Measurements from ENCODE around the gene AP3S1. TPM values are rescaled to one million over a fixed set of nuclear protein-coding genes. Genes with fewer than 3 reads are reported as not detected.
"Not testable (repeated sequence)": the region's sequence is repeated elsewhere in the genome, so short reads cannot be mapped to it uniquely, and the experiment has no call there.

The AP3S1 gene
- total RNA-seq, 2 donors from 2014 or later, result 64.3 to 76.8 TPM

DNA sequence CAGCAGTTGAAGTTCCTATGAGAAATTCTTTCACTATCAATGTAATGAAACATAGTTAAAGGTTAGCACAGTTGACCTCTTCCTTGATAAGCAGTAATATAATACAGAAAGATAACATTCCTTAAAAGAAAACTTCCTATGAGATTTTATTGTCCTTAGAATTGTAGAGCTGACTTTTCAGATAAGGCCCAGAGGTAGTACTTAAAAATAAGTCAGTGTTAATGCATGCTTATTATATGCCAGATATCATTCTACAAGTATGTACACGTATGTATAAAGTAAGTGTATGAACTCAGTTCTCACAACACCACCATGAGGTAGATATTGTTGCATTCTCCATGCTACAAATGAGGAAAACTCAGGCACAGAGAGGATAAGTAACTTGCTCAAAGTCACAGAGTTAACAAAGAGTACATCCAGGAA, 15.3 kb downstream of the AP3S1 start:
- ATAC-seq, result no peak
- DNase-seq, result no peak
- intact Hi-C loops (cut with DNase I), result no loop called here

DNA sequence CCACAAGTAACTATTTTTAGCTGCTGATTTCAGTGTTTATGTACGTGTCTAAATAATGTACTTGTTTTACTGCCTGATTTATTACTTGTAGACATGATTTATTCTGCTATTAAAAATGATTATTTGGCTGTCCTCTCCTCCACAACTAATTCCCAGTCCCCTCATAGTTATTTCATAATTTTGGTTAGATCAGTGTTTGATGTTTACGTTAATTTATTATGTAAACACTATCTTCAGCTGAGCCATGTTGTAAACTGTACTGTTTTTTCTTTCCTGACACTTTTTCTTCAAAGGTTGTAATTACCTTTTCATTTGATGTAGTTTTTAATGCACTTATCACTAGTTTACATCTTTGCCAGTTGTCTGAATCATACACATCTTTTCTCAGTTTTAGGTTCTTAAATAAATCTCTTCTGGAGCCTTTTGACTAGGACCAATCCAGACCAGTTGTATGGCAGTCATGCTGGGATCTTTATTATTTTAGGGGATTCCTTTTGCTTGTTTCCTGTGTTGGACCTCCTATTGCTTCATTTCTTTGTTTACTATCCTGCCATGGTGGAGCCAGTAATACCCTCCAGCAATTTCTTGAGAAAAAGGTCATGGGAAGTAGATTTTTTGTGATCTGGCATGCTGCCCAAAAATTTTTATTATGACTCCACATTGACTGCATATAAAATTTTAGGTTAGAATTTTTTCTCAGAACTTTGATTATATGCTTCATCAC, 16.1 kb downstream of the AP3S1 start:
- ATAC-seq, result no peak
- intact Hi-C loops (cut with DNase I), result no loop called here
- no peak for DNase-seq

DNA sequence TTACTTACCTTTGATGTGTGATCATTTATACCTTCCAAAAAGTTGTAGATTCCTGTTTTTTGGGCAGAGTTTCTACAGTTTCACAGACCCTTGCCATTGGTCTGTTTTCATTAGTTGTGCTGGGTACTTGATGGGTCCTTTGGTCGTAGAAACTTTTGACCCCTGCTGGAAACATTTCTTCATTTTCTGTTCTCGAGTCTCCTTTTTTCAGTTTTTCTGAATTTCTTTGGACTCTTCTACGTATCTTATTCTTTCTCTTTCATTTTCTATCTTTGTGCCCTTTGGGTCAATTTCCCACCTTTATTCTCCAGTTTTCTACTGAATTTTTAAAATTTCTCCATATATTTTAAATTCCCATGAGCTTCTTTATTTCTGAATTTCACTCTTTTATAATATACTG, 16.7 kb downstream of the AP3S1 start:
- DNase-seq, result no peak
- intact Hi-C loops (cut with DNase I), result no loop called here
- ATAC-seq, result no peak

- intact Hi-C loops (cut with DNase I), result no loop called here
- DNase-seq, result no peak
- ATAC-seq, result no peak
These were observed 17.6 kb downstream of the AP3S1 start for GRCh38 chr5:115859378-115859777.

DNA sequence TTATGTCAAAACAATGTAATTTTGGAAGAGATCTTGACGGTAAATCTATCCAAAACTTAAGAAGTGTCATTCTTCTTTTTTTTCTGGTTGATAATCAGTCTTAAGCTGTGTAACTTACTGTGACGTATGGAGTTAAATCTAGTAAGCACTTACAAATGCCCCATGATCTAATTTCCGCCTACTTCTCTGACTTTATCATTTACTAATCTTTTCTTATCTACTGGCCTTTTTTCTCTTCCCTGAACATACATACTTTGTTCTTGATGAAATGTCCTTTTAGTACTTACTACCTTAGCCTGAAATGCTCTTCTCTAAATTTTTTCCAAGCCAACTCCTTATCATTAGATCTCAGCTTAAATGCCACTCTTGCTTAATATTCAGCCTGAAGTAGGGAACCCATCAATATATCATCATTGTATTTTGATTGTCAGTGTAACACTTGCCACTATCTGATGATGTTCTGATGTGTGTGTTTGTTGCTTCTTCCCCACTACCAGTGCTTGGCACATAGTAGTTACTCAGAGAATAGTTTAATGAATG, 27.6 kb downstream of the AP3S1 start:
- intact Hi-C loops (cut with DNase I), result no loop called here
- DNase-seq, result no peak
- ATAC-seq, result no peak

GRCh38 chr5:115872447-115872846, 30.7 kb downstream of the AP3S1 start:
- DNase-seq, result no peak
- intact Hi-C loops (cut with DNase I), result no loop called here
- no peak for ATAC-seq

- intact Hi-C loops (cut with DNase I), result no loop called here
- ATAC-seq (no peak), DNase-seq (no peak)
These were observed 31.7 kb downstream of the AP3S1 start for GRCh38 chr5:115873392-115873791.

- ATAC-seq, result peak in 1 of 2 donors; percentile 27
- intact Hi-C loops (cut with DNase I), result no loop called here
These were observed 33.7 kb downstream of the AP3S1 start for GRCh38 chr5:115875447-115875846.

DNA sequence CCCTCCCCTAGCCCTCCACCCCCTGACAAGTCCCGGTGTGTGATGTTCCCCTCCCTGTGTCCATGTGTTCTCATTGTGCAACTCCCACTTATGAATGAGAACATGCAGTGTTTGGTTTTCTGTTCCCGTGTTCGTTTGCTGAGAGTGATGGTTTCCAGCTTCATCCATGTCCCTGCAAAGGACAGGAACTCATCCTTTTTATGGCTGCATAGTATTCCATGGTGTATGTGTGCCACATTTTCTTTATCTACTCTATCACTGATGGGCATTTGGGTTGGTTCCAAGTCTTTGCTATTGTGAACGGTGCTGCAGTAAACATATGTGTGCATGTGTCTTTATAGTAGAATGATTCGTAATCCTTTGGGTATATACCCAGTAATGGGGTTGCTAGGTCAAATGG, 35.6 kb downstream of the AP3S1 start:
- intact Hi-C loops (cut with DNase I); ATAC-seq; DNase-seq: not testable (repeated sequence)

More at GRCh38 chr5:115875447-115875846, 33.7 kb downstream of the AP3S1 start:
- DNase-seq, result no peak

DNA sequence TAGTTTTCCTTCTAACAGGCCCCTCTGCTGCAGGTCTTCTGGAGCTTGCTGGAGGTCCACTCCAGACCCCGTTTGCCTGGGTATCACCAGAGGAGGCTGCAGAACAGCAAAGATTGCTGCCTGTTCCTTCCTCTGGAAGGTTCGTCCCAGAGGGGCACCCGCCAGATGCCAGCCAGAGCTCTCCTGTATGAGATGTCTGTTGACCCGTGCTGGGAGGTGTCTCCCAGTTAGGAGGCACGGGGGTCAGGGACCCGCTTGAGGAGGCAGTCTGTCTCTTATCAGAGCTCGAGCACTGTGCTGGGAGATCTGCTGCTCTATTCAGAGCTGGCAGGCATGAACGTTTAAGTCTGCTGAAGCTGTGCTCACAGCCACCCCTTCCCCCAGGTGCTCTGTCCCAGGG, 40.7 kb downstream of the AP3S1 start:
- intact Hi-C loops (cut with DNase I); ATAC-seq; DNase-seq: not testable (repeated sequence)

DNA sequence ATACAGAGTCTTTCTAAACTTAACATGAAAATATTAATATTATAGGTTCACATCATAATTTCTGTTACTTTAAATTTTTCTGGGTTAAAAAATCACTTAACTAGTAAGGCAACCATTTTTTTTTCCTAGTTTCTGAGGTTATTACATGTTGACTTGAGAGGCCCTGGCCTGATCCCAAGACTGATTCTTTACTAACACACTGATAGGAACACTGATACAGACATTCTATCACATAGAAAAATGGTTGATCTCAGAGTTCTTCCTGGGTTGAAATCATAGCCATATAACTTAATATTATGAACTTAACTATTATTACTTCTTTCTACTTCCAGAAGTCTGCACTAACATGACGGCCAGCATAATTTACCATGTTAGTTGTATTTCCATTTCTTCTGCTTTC, 43.0 kb downstream of the AP3S1 start:
- DNase-seq (no peak), ATAC-seq (no peak)
- intact Hi-C loops (cut with DNase I), result loop anchor here in 1 of 2 donors (5.0 kb wide), 1 partner anchor 183 kb away; no protein-coding TSS in a partner anchor

GRCh38 chr5:115885208-115885607, 43.5 kb downstream of the AP3S1 start:
- intact Hi-C loops (cut with DNase I), result loop anchor here in 1 of 2 donors (5.0 kb wide), 1 partner anchor 182 kb away; no protein-coding TSS in a partner anchor
- not testable (repeated sequence) for ATAC-seq

DNA sequence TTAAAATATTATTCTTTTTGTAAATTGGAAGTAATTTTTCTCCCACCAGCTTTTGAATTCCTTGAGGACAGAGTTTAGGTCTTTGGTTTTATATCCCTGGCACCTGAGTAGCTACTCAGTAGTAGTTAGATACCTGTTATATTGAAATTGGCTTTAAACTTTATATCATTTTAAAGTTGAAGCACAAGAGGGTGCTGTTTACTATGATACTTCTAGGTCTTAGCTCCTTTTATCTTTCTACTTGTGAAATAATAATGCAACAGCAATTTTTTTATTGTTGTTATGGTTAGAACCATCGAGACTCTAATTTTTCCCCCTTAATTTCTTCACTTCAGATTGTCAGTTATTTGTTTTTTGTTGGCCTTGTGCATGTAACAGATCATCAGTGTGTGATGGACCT, 46.3 kb downstream of the AP3S1 start:
- intact Hi-C loops (cut with DNase I), result loop anchor here in 1 of 2 donors (5.0 kb wide), 1 partner anchor 179 kb away; no protein-coding TSS in a partner anchor
- peak in 1 of 2 donors; percentile 44 for ATAC-seq

More at GRCh38 chr5:115885208-115885607, 43.5 kb downstream of the AP3S1 start:
- not testable (repeated sequence) for DNase-seq

GRCh38 chr5:115892021-115892420, 50.3 kb downstream of the AP3S1 start:
- ATAC-seq (no peak), DNase-seq (no peak)
- intact Hi-C loops (cut with DNase I), result no loop called here

More for the DNA sequence above, 46.3 kb downstream of the AP3S1 start:
- no peak for DNase-seq

- no peak for DNase-seq
- no peak for ATAC-seq
- intact Hi-C loops (cut with DNase I), result no loop called here
These were observed 52.6 kb downstream of the AP3S1 start for GRCh38 chr5:115894342-115894741.

DNA sequence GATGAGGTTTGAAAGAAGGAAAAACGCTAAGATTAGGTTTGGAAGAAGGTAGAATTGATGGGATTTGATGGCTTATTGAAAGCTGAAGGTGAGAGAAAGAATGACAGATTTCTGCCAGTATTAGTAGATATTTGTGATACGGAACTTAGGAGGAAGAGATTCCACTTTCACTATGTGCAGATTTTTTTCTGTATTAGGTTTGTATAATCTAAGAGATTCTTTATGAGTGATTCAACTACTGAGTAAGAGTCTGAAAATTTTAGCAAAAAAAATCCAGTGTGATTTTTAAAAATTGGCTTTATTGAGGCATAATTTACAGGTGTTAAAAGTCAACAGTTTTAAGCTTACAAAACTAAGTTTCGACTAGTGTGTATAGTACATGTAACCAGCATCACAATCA, 54.1 kb downstream of the AP3S1 start:
- ATAC-seq (no peak), DNase-seq (no peak)
- intact Hi-C loops (cut with DNase I), result no loop called here

DNA sequence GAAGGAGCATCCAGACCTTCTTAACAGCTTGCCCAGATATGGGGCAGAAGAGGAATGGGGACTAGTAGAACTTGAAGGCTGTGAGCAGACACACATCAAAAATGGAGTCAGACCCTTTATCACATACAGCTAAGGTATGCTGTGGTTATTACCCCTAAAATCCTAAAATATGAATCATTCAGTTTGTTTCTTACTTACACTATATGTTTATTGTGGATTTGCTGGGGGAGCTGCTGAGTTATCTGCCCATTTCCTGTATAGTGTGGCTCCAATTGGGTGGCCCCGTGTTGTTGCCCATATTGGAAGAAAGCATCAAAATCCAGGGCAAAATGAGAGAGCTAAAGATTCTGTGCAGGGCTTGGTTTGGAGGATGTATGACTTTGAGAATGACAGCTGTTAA, 56.9 kb downstream of the AP3S1 start:
- ATAC-seq (no peak), DNase-seq (no peak)
- intact Hi-C loops (cut with DNase I), result no loop called here

DNA sequence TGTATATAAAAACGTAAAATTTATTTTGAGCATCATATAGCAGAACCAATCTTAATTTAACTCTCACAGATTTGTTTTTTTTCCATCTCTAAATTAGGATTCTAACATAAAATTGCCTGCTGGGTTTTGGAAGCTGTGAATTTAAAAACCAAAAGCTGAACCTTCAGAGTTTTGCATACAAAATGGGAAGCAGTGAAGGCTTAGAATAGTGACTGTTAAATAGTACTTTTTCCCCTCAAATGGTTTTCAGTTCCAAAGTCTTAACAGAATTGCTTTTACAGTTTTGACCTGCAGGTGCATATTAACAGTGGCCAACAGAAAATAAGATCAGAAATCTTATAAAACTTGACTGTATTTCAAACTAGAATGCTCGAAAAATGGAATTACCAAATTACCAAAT, 65.4 kb downstream of the AP3S1 start:
- DNase-seq (no peak), ATAC-seq (no peak)
- intact Hi-C loops (cut with DNase I), result no loop called here

DNA sequence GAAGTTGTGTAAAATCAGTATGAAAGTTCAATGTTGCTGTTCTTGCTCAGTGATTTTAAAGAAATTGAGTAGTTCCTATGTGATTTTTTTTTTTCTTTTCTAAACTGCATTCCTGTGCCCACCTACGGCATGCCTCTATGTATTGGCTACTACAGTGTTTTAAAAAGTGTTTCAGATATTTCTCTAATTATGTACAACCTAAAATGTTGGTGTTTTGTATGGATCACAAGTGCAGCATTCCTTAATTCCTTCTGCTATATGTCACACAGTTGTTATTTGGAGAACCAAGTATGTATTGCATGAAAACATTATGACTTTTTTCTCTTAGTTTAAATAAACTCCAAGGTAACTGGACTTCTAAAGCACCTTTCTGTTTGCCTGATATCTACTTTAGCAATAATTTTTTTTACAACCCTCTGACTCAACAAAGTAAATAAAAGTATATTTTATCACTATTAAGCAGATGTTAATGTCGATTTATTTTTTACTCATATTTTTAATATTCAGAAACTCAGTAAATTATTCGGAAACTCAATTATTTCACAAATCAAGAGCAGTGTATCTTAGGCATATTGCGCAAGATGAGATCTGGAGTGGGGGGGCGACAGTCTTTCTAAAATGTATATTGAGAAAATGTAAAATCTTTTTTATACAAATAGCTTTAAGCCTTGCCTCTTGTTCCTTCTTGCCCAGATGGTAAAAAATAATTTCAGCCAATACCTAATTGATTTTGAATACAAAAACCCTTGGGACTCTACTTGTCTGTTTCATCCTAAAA, 72.1 kb downstream of the AP3S1 start:
- DNase-seq; ATAC-seq; intact Hi-C loops (cut with DNase I): not testable (repeated sequence)

- ATAC-seq (no peak), DNase-seq (no peak)
- intact Hi-C loops (cut with DNase I), result no loop called here
These were observed 78.5 kb downstream of the AP3S1 start for GRCh38 chr5:115920171-115920725.

Data from left cardiac atrium (tissue), 4 donors.